ENCODE results near the gene TULP3.

Gene TULP3

DNA sequence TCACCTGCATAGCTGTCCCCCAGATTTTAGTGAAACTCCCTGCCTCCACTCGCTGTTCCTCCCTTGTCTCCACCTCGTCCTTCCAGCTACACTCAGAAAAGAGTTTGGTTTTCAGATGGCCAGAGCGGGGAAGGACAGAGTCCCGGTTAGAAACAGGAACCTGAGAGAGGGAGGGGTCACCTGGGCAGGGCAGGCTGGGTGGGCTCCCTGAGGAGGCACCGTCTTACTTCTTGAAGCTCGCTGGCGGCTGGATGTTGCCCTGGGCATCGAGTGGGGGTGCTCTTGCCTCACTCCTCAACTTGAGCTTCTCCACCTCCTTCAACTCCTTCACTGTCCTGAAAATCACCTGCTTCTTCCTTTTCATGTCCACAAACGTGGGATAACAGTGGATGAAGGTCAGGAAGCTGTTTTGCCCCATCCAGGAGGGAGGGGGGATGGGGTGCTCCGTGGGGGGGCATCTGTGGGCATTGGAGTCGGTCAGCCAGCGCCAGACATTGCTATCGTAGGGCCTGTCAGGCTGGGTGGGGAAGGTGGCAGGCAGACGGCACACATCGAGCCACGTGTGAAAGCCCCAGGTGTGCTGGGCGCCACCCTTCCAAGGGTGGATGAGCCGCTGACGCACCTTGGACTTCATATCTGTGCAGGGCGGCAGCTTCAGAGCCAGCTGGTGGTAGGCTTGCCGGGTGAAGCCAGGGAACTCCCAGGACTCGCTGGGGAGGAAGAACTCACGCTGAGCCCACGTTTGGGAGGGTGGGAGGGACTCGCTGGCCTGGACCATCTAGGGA, 35.8 kb upstream of the TULP3 start (continued):
- TF ChIP-seq ZNF626 (tag by site-specific recombination; IDR thresholded peaks at IDR 0.05) (no peak), ZNF138 (tag by site-specific recombination; IDR thresholded peaks at IDR 0.05; ENCODE audit: borderline replicate concordance) (no peak), ZNF596 (tag by site-specific recombination; IDR thresholded peaks at IDR 0.05) (no peak), ZNF654 (tag by site-specific recombination; IDR thresholded peaks at IDR 0.05; ENCODE audit: low read depth) (no peak), ZNF23 (tag by site-specific recombination; IDR thresholded peaks at IDR 0.05; ENCODE audit: borderline replicate concordance) (no peak)
- TF ChIP-seq, protein P1, sequence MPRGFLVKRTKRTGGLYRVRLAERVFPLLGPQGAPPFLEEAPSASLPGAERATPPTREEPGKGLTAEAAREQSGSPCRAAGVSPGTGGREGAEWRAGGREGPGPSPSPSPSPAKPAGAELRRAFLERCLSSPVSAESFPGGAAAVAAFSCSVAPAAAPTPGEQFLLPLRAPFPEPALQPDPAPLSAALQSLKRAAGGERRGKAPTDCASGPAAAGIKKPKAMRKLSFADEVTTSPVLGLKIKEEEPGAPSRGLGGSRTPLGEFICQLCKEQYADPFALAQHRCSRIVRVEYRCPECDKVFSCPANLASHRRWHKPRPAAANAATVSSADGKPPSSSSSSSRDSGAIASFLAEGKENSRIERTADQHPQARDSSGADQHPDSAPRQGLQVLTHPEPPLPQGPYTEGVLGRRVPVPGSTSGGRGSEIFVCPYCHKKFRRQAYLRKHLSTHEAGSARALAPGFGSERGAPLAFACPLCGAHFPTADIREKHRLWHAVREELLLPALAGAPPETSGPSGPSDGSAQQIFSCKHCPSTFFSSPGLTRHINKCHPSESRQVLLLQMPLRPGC (tag by site-specific recombination; IDR thresholded peaks at IDR 0.05), result no peak
- TF ChIP-seq, protein P2, sequence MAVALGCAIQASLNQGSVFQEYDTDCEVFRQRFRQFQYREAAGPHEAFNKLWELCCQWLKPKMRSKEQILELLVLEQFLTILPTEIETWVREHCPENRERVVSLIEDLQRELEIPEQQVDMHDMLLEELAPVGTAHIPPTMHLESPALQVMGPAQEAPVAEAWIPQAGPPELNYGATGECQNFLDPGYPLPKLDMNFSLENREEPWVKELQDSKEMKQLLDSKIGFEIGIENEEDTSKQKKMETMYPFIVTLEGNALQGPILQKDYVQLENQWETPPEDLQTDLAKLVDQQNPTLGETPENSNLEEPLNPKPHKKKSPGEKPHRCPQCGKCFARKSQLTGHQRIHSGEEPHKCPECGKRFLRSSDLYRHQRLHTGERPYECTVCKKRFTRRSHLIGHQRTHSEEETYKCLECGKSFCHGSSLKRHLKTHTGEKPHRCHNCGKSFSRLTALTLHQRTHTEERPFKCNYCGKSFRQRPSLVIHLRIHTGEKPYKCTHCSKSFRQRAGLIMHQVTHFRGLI (tag by site-specific recombination; IDR thresholded peaks at IDR 0.05), result no peak
- TF ChIP-seq, protein P3, sequence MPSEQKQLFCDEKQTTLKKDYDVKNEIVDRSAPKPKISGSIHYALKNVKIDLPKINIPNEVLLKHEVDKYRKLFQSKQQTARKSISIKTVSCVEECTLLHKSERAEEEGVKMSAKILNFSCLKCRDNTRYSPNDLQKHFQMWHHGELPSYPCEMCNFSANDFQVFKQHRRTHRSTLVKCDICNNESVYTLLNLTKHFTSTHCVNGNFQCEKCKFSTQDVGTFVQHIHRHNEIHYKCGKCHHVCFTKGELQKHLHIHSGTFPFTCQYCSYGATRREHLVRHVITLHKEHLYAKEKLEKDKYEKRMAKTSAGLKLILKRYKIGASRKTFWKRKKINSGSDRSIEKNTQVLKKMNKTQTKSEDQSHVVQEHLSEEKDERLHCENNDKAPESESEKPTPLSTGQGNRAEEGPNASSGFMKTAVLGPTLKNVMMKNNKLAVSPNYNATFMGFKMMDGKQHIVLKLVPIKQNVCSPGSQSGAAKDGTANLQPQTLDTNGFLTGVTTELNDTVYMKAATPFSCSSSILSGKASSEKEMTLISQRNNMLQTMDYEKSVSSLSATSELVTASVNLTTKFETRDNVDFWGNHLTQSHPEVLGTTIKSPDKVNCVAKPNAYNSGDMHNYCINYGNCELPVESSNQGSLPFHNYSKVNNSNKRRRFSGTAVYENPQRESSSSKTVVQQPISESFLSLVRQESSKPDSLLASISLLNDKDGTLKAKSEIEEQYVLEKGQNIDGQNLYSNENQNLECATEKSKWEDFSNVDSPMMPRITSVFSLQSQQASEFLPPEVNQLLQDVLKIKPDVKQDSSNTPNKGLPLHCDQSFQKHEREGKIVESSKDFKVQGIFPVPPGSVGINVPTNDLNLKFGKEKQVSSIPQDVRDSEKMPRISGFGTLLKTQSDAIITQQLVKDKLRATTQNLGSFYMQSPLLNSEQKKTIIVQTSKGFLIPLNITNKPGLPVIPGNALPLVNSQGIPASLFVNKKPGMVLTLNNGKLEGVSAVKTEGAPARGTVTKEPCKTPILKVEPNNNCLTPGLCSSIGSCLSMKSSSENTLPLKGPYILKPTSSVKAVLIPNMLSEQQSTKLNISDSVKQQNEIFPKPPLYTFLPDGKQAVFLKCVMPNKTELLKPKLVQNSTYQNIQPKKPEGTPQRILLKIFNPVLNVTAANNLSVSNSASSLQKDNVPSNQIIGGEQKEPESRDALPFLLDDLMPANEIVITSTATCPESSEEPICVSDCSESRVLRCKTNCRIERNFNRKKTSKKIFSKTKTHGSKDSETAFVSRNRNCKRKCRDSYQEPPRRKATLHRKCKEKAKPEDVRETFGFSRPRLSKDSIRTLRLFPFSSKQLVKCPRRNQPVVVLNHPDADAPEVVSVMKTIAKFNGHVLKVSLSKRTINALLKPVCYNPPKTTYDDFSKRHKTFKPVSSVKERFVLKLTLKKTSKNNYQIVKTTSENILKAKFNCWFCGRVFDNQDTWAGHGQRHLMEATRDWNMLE (tag by site-specific recombination; conservative IDR thresholded peaks at IDR 0.05; ENCODE audit: low read depth), result no peak

DNA sequence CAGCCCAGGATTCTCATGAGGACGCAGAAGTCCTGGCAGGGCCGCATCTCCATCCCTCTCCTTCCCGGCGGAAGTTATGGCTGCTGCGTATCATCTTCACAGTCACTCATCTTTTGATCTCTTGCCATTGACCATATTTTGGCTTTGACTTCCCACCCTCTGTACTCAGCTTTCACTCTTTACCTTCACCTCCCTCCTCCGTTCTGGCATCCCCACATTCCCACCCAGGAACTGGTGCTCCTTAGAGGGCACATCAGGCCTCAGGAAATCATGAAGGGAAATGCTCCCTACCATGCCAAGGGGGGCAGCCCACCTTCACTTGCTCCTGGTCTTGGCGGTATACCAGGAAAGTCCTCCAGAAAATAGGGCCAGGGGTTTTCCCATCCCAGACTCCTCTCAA, 35.1 kb upstream of the TULP3 start:
- peak; percentile 90 for TF ChIP-seq ZNF600 (tag by site-specific recombination; IDR thresholded peaks at IDR 0.05)
- TF ChIP-seq ZNF133 (tag by site-specific recombination; IDR thresholded peaks at IDR 0.05), result no peak
- ChIA-PET CTCF (interaction anchor here (0.6 to 5.3 kb wide), 3 partner anchors 10 to 179 kb away, joined by 3 to 20 read pairs (median 8); no protein-coding TSS in a partner anchor), POLR2A (no interaction called here)
- Histone ChIP-seq H3K27ac (ENCODE audit: extremely low read depth, low read depth, low read length) (no peak overlapping the region), H3K9me3 (ENCODE audit: control insufficient read depth, insufficient read depth, low read depth, low read length) (no peaks in the 10 kb centered on the region), H3K4me3 (ENCODE audit: low read depth, low read length) (no peak overlapping the region), H3K36me3 (ENCODE audit: control insufficient read depth in 2 of 2, insufficient read depth in 1 of 2, low read length in 2 of 2) (peaks cover 11 to 35% of the 10 kb centered on the region in 2 experiments), H3K4me1 (ENCODE audit: control insufficient read depth, insufficient read depth, low read length) (no peaks in the 10 kb centered on the region)

DNA sequence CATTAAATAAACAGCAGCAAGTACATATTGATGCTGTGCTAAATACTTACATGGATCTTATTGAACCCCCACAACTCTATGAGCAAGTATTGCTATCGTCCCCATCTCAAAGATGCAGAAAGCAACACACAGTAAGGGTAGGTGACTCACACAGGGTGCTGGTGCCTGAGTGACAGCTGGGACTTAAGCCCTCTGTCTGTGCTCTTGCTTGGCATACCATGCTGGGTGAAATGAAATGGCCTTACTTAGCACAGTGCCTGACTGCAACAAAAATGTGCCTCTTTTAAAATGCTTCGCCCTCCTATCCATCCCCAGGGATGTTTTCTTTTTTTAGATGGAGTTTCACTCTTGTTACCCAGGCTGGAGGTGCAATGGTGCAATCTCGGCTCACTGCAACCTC, 34.6 kb upstream of the TULP3 start:
- Histone ChIP-seq H3K4me3 (ENCODE audit: low read depth, low read length) (no peak overlapping the region), H3K36me3 (ENCODE audit: control insufficient read depth in 2 of 2, insufficient read depth in 1 of 2, low read length in 2 of 2) (peaks cover 14 to 35% of the 10 kb centered on the region in 2 experiments), H3K4me1 (ENCODE audit: control insufficient read depth, insufficient read depth, low read length) (no peaks in the 10 kb centered on the region), H3K27ac (ENCODE audit: extremely low read depth, low read depth, low read length) (no peak overlapping the region), H3K9me3 (ENCODE audit: control insufficient read depth, insufficient read depth, low read depth, low read length) (no peaks in the 10 kb centered on the region)
- CTCF ChIA-PET, result interaction anchor here (0.6 to 5.3 kb wide), 3 partner anchors 10 to 43 kb away, joined by 3 to 20 read pairs (median 3); no protein-coding TSS in a partner anchor
- no peak for TF ChIP-seq ZNF629 (tag by site-specific recombination; IDR thresholded peaks at IDR 0.05)
- no peak for TF ChIP-seq YY2 (tag by site-specific recombination; IDR thresholded peaks at IDR 0.05)
- no peak for TF ChIP-seq ZNF658 (tag by site-specific recombination; IDR thresholded peaks at IDR 0.05)
- POLR2A ChIA-PET, result interaction anchor here (1.8 kb wide), 1 partner anchor 21 kb away, joined by 4 read pairs; the partner anchor contains the start of genes FOXM1 and RHNO1
